Ecto neural progenitor cell (in vitro differentiated cells): Measurements from ENCODE around the gene SWAP70.
"Not testable (repeated sequence)": the region's sequence is repeated elsewhere in the genome, so short reads cannot be mapped to it uniquely, and the experiment has no call there.

ENCODE experiments used
- DNase-seq: peaks from one replicate; pipeline ENCODE4 v3.0.0-alpha.2; 2018; ENCODE audit warnings: low spot score

SWAP70 gene

GRCh38 chr11:9722023-9722422 lies 58.1 kb downstream of the SWAP70 start:
- DNase-seq = no peak

- DNase-seq = no peak
Measured at GRCh38 chr11:9722893-9723292, 59.0 kb downstream of the SWAP70 start.

GRCh38 chr11:9726321-9727022 lies 62.6 kb downstream of the SWAP70 start:
- DNase-seq = no peak

- no peak for DNase-seq
Measured at GRCh38 chr11:9728058-9728457, 64.2 kb downstream of the SWAP70 start.

GRCh38 chr11:9731256-9731655 lies 67.4 kb downstream of the SWAP70 start:
- DNase-seq = no peak

GRCh38 chr11:9732453-9732852 lies 68.6 kb downstream of the SWAP70 start:
- DNase-seq = no peak

GRCh38 chr11:9733212-9733611 lies 69.3 kb downstream of the SWAP70 start:
- no peak for DNase-seq

GRCh38 chr11:9735236-9735635 lies 71.4 kb downstream of the SWAP70 start:
- DNase-seq = no peak

GRCh38 chr11:9735919-9736318 lies 72.0 kb downstream of the SWAP70 start:
- DNase-seq = no peak

- no peak for DNase-seq
Measured at GRCh38 chr11:9736365-9736764, 72.5 kb downstream of the SWAP70 start.

- DNase-seq = no peak
Measured at GRCh38 chr11:9738116-9738515, 74.2 kb downstream of the SWAP70 start.

- no peak for DNase-seq
Measured at GRCh38 chr11:9738707-9739106, 74.8 kb downstream of the SWAP70 start.

- no peak for DNase-seq
Measured at GRCh38 chr11:9739123-9739900, 75.4 kb downstream of the SWAP70 start.

- no peak for DNase-seq
Measured at GRCh38 chr11:9740202-9740883, 76.5 kb downstream of the SWAP70 start.

- no peak for DNase-seq
Measured at GRCh38 chr11:9741260-9741659, 77.4 kb downstream of the SWAP70 start.

GRCh38 chr11:9743512-9743911 lies 79.6 kb downstream of the SWAP70 start:
- DNase-seq = not testable (repeated sequence)

GRCh38 chr11:9745411-9746211 lies 81.7 kb downstream of the SWAP70 start:
- DNase-seq = no peak

GRCh38 chr11:9747229-9747628 lies 83.4 kb downstream of the SWAP70 start:
- DNase-seq = no peak

GRCh38 chr11:9747828-9748227 lies 84.0 kb downstream of the SWAP70 start:
- no peak for DNase-seq

- no peak for DNase-seq
Measured at GRCh38 chr11:9748361-9748970, 84.6 kb downstream of the SWAP70 start.

- DNase-seq = no peak
Measured at GRCh38 chr11:9750551-9750950, 86.7 kb downstream of the SWAP70 start.

- DNase-seq = no peak
Measured at GRCh38 chr11:9752091-9752490, 88.2 kb downstream of the SWAP70 start.
